HepG2 (cell line): Measurements from ENCODE around the gene RHBDF2. TPM values are rescaled to one million over a fixed set of nuclear protein-coding genes. Genes with fewer than 3 reads are reported as not detected.

Source experiments
- HMG20B ChIP-seq: conservative IDR thresholded peaks from 2 replicates; pipeline ENCODE4 v1.6.1; 2016; ENCODE audit warnings: missing genetic modification reagents, missing compliant biosample characterization
- KAT8 ChIP-seq: IDR thresholded peaks from 2 replicates; pipeline ENCODE4 v1.6.1; 2016; ENCODE audit warnings: missing genetic modification reagents, missing compliant biosample characterization
- KDM6A ChIP-seq: IDR thresholded peaks from 2 replicates; pipeline ENCODE4 v1.6.1; 2016; ENCODE audit warnings: low read depth
- KLF6 ChIP-seq: IDR thresholded peaks from 2 replicates; pipeline ENCODE4 v1.8.0; 2016; ENCODE audit warnings: missing biosample characterization, missing genetic modification reagents
- MAFK ChIP-seq, 2 experiments: IDR thresholded peaks in 1 of 2; conservative IDR thresholded peaks in 1 of 2; 2 replicates each; pipeline ENCODE4 v1.6.1; 2011; ENCODE audit warnings: improper control_type of control experiment in 2 of 2, low read length in 2 of 2
- RCOR2 ChIP-seq: IDR thresholded peaks from 2 replicates; pipeline ENCODE4 v1.6.1; 2016; ENCODE audit warnings: missing biosample characterization, missing genetic modification reagents
- U2AF2 ChIP-seq: fragments of 200-400 bp; formaldehyde crosslinking; IDR thresholded peaks from 2 replicates; pipeline ENCODE4 v1.6.1; 2017; ENCODE audit warnings: low read depth, mild to moderate bottlenecking, low read length
- ZEB1 ChIP-seq: IDR thresholded peaks from 2 replicates; pipeline ENCODE4 v1.6.1; 2012; ENCODE audit warnings: mild to moderate bottlenecking, low read depth, inconsistent platforms; ENCODE audit not compliant: insufficient replicate concordance
- ZNF296 ChIP-seq: sonication (generic); formaldehyde crosslinking; conservative IDR thresholded peaks from 2 replicates; pipeline ENCODE4 v1.5.0; 2020; ENCODE audit warnings: mild to moderate bottlenecking, missing genetic modification reagents
- ZNF30 ChIP-seq: sonication (generic); formaldehyde crosslinking; IDR thresholded peaks from 2 replicates; pipeline ENCODE4 v1.5.0; 2020; ENCODE audit warnings: mild to moderate bottlenecking, missing genetic modification reagents
- ZNF850 ChIP-seq: sonication (generic); formaldehyde crosslinking; conservative IDR thresholded peaks from 2 replicates; pipeline ENCODE4 v1.9.0; 2021; ENCODE audit warnings: mild to moderate bottlenecking, missing genetic modification reagents
- polyA plus RNA-seq, 8 experiments: library from polyadenylated mRNA; depleted of rRNA in 3 of 8; stranded (reverse) in 7 of 8; unstranded in 1 of 8; fragments of >200 nt; fragmentation: Illumina TruSeq in 4 of 8; extraction: Trizol in 4 of 8; gene quantifications; 2 replicates each; pipeline versions ENCODE4 v1.2.1 to v1.2.3, GENCODE V29; 2011 to 2016; ENCODE audit warnings: low read depth in 4 of 8, missing spikeins in 1 of 8, mixed read lengths in 1 of 8; ENCODE audit not compliant: insufficient read depth in 1 of 8
- total RNA-seq, 5 experiments: library from RNA; depleted of rRNA; stranded (reverse); fragments of >200 nt; fragmentation: Illumina TruSeq; extraction: Trizol; gene quantifications; 2 replicates each; pipeline ENCODE4 v1.2.3, GENCODE V29; 2016; ENCODE audit warnings: low read depth in 1 of 5
- TF ChIP-seq, protein P1 (sequence below): sonication (generic); formaldehyde crosslinking; IDR thresholded peaks from 2 replicates; pipeline ENCODE4 v1.8.0; 2022; ENCODE audit warnings: missing genetic modification reagents, mild to moderate bottlenecking, moderate library complexity, borderline replicate concordance
- TF ChIP-seq, protein P2 (sequence below): sonication (generic); formaldehyde crosslinking; IDR thresholded peaks from 2 replicates; pipeline ENCODE4 v1.8.1; 2023; ENCODE audit warnings: missing genetic modification reagents, mild to moderate bottlenecking, borderline replicate concordance
- TF ChIP-seq, protein P3 (sequence below): sonication (generic); formaldehyde crosslinking; IDR thresholded peaks from 2 replicates; pipeline ENCODE4 v1.5.0; 2020; ENCODE audit warnings: missing genetic modification reagents
- TF ChIP-seq, protein P4 (sequence below): sonication (generic); formaldehyde crosslinking; IDR thresholded peaks from 2 replicates; pipeline ENCODE4 v1.4.0; 2020; ENCODE audit warnings: missing genetic modification reagents, borderline replicate concordance

RHBDF2 gene
- total and polyA plus RNA-seq, 2 of the 13 experiments (the other 11 are each of a cell fraction or from before 2014, with no cell fraction given): 7.8 to 24.2 TPM

DNA sequence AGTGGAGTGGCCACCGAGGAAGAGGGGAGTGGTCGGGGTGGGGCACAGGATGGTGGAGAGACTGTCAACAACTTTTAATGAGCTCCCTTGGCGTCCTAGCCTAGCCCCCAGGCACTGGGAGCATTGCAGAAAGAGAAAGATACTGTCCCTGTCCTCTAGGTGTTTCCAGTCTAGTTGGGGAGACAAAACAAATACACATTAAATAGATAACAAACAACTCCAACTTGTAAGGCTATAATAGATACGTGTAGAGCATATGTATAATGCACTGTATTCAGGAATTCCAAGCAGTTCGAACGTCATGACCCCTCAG, 47.8 kb downstream of the RHBDF2 start (continued):
- TF ChIP-seq, protein P1, sequence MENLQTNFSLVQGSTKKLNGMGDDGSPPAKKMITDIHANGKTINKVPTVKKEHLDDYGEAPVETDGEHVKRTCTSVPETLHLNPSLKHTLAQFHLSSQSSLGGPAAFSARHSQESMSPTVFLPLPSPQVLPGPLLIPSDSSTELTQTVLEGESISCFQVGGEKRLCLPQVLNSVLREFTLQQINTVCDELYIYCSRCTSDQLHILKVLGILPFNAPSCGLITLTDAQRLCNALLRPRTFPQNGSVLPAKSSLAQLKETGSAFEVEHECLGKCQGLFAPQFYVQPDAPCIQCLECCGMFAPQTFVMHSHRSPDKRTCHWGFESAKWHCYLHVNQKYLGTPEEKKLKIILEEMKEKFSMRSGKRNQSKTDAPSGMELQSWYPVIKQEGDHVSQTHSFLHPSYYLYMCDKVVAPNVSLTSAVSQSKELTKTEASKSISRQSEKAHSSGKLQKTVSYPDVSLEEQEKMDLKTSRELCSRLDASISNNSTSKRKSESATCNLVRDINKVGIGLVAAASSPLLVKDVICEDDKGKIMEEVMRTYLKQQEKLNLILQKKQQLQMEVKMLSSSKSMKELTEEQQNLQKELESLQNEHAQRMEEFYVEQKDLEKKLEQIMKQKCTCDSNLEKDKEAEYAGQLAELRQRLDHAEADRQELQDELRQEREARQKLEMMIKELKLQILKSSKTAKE: 0 out of 2 replicates have a peak, but pooled peaks have one; percentile 8
- TF ChIP-seq HMG20B (CRISPR knock-in tag) (no peak), KAT8 (CRISPR knock-in tag) (0 out of 2 replicates have a peak, but pooled peaks have one; percentile 7), U2AF2 (no peak), KLF6 (CRISPR knock-in tag) (no peak), RCOR2 (CRISPR knock-in tag) (0 out of 2 replicates have a peak, but pooled peaks have one; percentile 7), ZNF30 (CRISPR knock-in tag) (no peak), ZEB1 (no peak), KDM6A (CRISPR knock-in tag) (no peak), ZNF850 (CRISPR knock-in tag) (no peak), MAFK (conservative IDR thresholded peaks at IDR 0.05 in 1 of 2, IDR thresholded peaks at IDR 0.05 in 1 of 2; ENCODE audit: low read length in 2 of 2) (no peak), ZNF296 (CRISPR knock-in tag) (no peak)
- TF ChIP-seq, protein P2, sequence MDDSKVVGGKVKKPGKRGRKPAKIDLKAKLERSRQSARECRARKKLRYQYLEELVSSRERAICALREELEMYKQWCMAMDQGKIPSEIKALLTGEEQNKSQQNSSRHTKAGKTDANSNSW (CRISPR knock-in tag): 0 out of 2 replicates have a peak, but pooled peaks have one; percentile 53
- TF ChIP-seq, protein P3, sequence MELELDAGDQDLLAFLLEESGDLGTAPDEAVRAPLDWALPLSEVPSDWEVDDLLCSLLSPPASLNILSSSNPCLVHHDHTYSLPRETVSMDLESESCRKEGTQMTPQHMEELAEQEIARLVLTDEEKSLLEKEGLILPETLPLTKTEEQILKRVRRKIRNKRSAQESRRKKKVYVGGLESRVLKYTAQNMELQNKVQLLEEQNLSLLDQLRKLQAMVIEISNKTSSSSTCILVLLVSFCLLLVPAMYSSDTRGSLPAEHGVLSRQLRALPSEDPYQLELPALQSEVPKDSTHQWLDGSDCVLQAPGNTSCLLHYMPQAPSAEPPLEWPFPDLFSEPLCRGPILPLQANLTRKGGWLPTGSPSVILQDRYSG (CRISPR knock-in tag): no peak
- TF ChIP-seq, protein P4, sequence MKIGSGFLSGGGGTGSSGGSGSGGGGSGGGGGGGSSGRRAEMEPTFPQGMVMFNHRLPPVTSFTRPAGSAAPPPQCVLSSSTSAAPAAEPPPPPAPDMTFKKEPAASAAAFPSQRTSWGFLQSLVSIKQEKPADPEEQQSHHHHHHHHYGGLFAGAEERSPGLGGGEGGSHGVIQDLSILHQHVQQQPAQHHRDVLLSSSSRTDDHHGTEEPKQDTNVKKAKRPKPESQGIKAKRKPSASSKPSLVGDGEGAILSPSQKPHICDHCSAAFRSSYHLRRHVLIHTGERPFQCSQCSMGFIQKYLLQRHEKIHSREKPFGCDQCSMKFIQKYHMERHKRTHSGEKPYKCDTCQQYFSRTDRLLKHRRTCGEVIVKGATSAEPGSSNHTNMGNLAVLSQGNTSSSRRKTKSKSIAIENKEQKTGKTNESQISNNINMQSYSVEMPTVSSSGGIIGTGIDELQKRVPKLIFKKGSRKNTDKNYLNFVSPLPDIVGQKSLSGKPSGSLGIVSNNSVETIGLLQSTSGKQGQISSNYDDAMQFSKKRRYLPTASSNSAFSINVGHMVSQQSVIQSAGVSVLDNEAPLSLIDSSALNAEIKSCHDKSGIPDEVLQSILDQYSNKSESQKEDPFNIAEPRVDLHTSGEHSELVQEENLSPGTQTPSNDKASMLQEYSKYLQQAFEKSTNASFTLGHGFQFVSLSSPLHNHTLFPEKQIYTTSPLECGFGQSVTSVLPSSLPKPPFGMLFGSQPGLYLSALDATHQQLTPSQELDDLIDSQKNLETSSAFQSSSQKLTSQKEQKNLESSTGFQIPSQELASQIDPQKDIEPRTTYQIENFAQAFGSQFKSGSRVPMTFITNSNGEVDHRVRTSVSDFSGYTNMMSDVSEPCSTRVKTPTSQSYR: no peak
